ENCODE measurements around the gene SH3BP2. TPM values are rescaled to one million over a fixed set of nuclear protein-coding genes. Genes with fewer than 3 reads are reported as not detected.
A peak's percentile ranks its signal among the peaks of the same experiment; 100 is the strongest.

SH3BP2 gene
- polyA plus RNA-seq, 1 of the 3 experiments (the other 2 are of a cell fraction) = 25.2 TPM

GRCh38 chr4:2799224-2799911 is 6.5 kb downstream of the SH3BP2 start:
- H4K20me1 ChIP-seq (ENCODE audit: insufficient read depth) = no peaks in the 10 kb centered on the region
- no peak overlapping the region for H3K9ac ChIP-seq
- no peaks in the 10 kb centered on the region for H3K27me3 ChIP-seq (ENCODE audit: insufficient read depth)
- POLR2A ChIA-PET = interaction anchor here (0.8 to 1.6 kb wide), 3 partner anchors 11 to 164 kb away, joined by 3 to 7 read pairs (median 4); partner anchors contain the start of genes GRK4 and NOP14
- H3F3A ChIP-seq (replicated peaks; ENCODE audit: insufficient read depth) = peaks cover 4% of the 10 kb centered on the region
- TF ChIP-seq USF2 (IDR thresholded peaks at IDR 0.05; ENCODE audit: borderline replicate concordance, low read depth, low read length) (no peak), SMC3 (IDR thresholded peaks at IDR 0.05; ENCODE audit: low read depth, low read length) (no peak), REST (IDR thresholded peaks at IDR 0.05; ENCODE audit: low read depth, low read length) (no peak), FOXJ3 (CRISPR knock-in tag; IDR thresholded peaks at IDR 0.05) (no peak), SIN3A (IDR thresholded peaks at IDR 0.05; ENCODE audit: borderline replicate concordance, low read depth, low read length) (no peak), CHD2 (IDR thresholded peaks at IDR 0.05; ENCODE audit: low read length, partially characterized antibody) (no peak), MAX (IDR thresholded peaks at IDR 0.05; ENCODE audit: low read depth) (no peak), RXRA (IDR thresholded peaks at IDR 0.05; ENCODE audit: borderline replicate concordance, low read depth) (no peak), RCOR1 (IDR thresholded peaks at IDR 0.05; ENCODE audit: low read length) (no peak), POLR2AphosphoS5 (IDR thresholded peaks at IDR 0.05; ENCODE audit: low read depth, low read length) (no peak), MEF2A (IDR thresholded peaks at IDR 0.05; ENCODE audit: borderline replicate concordance, low read depth) (no peak), ZBTB33 (IDR thresholded peaks at IDR 0.05; ENCODE audit: borderline replicate concordance, low read depth) (no peak), USF1 (IDR thresholded peaks at IDR 0.05; ENCODE audit: borderline replicate concordance, low read depth) (no peak), TEAD4 (IDR thresholded peaks at IDR 0.05; ENCODE audit: borderline replicate concordance, insufficient read depth) (no peak)
- H3K36me3 ChIP-seq (replicated peaks in 1 of 2; ENCODE audit: control insufficient read depth in 1 of 2, insufficient read depth in 2 of 2, low read length in 1 of 2) = no peaks in the 10 kb centered on the region
- peaks cover 22 to 71% of the 10 kb centered on the region in 2 experiments; a peak in 3 of 4 replicates for H3K4me1 ChIP-seq (ENCODE audit: control insufficient read depth in 1 of 2, insufficient read depth in 2 of 2, low read depth in 1 of 2, low read length in 1 of 2)
- no peak overlapping the region for H3K4me3 ChIP-seq (ENCODE audit: low read depth in 2 of 2, low read length in 1 of 2)
- no peaks in the 10 kb centered on the region for H3K9me3 ChIP-seq
- no peak for DNase-seq
- H3K4me2 ChIP-seq = no peak overlapping the region
- H3K9me2 ChIP-seq = no peaks in the 10 kb centered on the region
- 0 out of 2 replicates have a peak, but pooled peaks cover 4% of the 10 kb centered on the region for H3K79me2 ChIP-seq (ENCODE audit: insufficient read depth)
- no peak overlapping the region for H2AFZ ChIP-seq (ENCODE audit: low read depth)
- 89% methylated on average over 4 of the region's 14 CpGs for WGBS (ENCODE audit: low lambda C conversion rate)
- CTCF ChIA-PET = interaction anchor here (1.1 to 1.9 kb wide), 4 partner anchors 10 to 178 kb away, joined by 3 to 11 read pairs (median 4); no protein-coding TSS in a partner anchor
- H3K27ac ChIP-seq (ENCODE audit: low read depth in 2 of 2, low read length in 1 of 2) = peak overlapping the region in 1 of 2 experiments; percentile 98; a peak in 2 of 4 replicates

Measured in SK-N-SH (cell line).